ENCODE data around the gene CLEC14A. TPM values are rescaled to one million over a fixed set of nuclear protein-coding genes. Genes with fewer than 3 reads are reported as not detected.

Gene CLEC14A
- total RNA-seq, 1 donor from 2014 or later = not detected

DNA sequence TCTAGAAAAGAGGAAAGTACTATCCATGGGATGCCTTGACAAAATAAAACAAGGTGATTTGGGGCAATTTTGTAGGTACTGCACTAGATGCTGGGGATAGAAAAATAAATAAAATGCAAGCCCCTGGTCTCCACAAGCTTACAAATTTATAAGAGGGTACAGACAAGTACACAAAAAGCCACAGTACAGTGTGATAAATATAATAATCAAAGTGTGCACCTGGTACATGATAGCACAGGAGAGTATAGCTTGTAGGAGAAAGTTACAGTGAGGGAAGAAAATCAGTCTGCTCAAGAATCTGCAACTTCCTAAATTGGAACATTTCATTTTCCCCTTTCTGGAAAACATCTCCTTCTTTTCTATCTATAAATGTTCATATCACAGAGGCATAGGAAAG, 51.2 kb downstream of the CLEC14A start:
- no peaks in the 10 kb centered on the region for H3K79me2 ChIP-seq (ENCODE audit: low read depth)
- H3K4me2 ChIP-seq = no peak overlapping the region
- no peak overlapping the region for H2AFZ ChIP-seq (replicated peaks)
- no peaks in the 10 kb centered on the region for H3K9me3 ChIP-seq (ENCODE audit: low read depth)
- peaks cover 8% of the 10 kb centered on the region for H3K4me1 ChIP-seq
- H4K20me1 ChIP-seq (ENCODE audit: low read depth) = no peaks in the 10 kb centered on the region
- Mint-ChIP-seq H3K9me3 (peaks cover 17% of the 10 kb centered on the region), H3K36me3 (peaks cover 2% of the 10 kb centered on the region), H3K27ac (no peak overlapping the region), H3K4me3 (no peak overlapping the region), H3K27me3 (ENCODE audit: insufficient read depth, low read depth) (peaks cover 34% of the 10 kb centered on the region), H3K4me1 (peaks cover 18% of the 10 kb centered on the region)
- TF ChIP-seq, protein P1, sequence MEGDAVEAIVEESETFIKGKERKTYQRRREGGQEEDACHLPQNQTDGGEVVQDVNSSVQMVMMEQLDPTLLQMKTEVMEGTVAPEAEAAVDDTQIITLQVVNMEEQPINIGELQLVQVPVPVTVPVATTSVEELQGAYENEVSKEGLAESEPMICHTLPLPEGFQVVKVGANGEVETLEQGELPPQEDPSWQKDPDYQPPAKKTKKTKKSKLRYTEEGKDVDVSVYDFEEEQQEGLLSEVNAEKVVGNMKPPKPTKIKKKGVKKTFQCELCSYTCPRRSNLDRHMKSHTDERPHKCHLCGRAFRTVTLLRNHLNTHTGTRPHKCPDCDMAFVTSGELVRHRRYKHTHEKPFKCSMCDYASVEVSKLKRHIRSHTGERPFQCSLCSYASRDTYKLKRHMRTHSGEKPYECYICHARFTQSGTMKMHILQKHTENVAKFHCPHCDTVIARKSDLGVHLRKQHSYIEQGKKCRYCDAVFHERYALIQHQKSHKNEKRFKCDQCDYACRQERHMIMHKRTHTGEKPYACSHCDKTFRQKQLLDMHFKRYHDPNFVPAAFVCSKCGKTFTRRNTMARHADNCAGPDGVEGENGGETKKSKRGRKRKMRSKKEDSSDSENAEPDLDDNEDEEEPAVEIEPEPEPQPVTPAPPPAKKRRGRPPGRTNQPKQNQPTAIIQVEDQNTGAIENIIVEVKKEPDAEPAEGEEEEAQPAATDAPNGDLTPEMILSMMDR (IDR thresholded peaks at IDR 0.05) = no peak
- TF ChIP-seq EZH2 (IDR thresholded peaks at IDR 0.05) (no peak), EZH2phosphoT487 (IDR thresholded peaks at IDR 0.05) (no peak)
- no peaks in the 10 kb centered on the region for H3K36me3 ChIP-seq
- H3K4me3 ChIP-seq = no peak overlapping the region
- H3K27me3 ChIP-seq = peaks cover 51% of the 10 kb centered on the region
- no peak for DNase-seq (ENCODE audit: low spot score)
- H3F3A ChIP-seq (ENCODE audit: low read depth) = peaks cover 9% of the 10 kb centered on the region
- H3K27ac ChIP-seq = no peak overlapping the region
- no peak overlapping the region for H3K9ac ChIP-seq

Other genes with a start within 250 kb of the CLEC14A start
- gene SSTR1, start 48.2 kb downstream of the CLEC14A start, total RNA-seq (ENCODE audit: low replicate concordance) = not detected in 2 replicates

Data from neural progenitor cell (in vitro differentiated cells).